Caki2 (cell line): ENCODE measurements around the gene MICAL3. TPM values are rescaled to one million over a fixed set of nuclear protein-coding genes. Genes with fewer than 3 reads are reported as not detected.
A peak's percentile ranks its signal among the peaks of the same experiment; 100 is the strongest.

ENCODE experiments used
- DNase-seq: peaks from one replicate; pipeline ENCODE4 v3.0.0-alpha.2; 2015; ENCODE audit warnings: low read depth
- in situ Hi-C: cut with HindIII; loops from 2 replicates; pipeline ENCODE4 v1.10.0; 2016; ENCODE audit warnings: low sequenced_read_pairs, low pct_unique_long_range_greater_than_20kb, mixed read lengths
- total RNA-seq: library from RNA; depleted of rRNA; stranded (reverse); fragments of >200 nt; shearing (Covaris generic); gene quantifications from 2 replicates; pipeline ENCODE4 v1.2.3, GENCODE V29; 2014; ENCODE audit warnings: low replicate concordance

The MICAL3 gene
- total RNA-seq, 1 experiment from 2014 or later: 14.5 TPM

DNA sequence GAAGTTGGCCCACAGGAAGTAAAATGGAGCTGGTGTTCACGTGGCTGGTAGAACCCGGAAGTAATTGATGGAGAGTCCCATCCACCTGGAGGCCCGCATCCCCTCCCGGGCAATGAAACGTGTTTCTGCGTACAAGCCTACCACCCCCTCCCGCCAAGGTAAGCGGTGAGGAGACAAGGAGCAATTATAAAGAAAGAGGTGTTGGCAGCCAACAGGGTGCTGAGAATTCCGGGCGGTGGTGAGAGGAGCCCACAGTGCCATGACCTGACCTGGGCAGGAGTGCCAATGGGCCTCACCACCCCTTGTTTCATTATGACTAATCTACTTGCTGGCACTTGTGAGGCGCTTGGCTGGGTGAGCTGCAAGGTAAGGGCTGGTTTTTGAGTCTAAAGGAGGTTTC is 166.3 kb downstream of the MICAL3 start:
- in situ Hi-C loops: no loop called here
- DNase-seq: no peak

- in situ Hi-C loops: no loop called here
- no peak for DNase-seq
Measured at GRCh38 chr22:17855572-17856290, 168.6 kb downstream of the MICAL3 start.

DNA sequence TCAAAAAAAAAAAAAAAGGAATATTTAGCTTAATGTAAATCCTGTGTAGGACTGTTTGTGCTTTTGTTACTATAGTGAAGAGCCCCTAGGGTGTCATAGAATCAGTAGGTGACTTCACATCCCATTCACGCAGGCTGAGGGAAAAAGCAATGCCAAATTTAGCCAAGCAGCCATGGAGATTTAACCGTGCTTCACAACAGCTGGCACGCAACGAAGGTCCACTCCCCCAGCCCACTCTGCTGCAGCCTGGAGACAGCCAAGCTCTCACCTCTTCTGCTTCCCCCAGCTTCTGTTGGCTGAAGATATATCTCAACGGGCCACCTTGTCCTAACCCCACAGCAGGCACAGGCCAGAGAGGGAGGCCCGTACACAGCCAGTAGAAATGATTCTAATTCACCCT is 171.3 kb downstream of the MICAL3 start:
- DNase-seq: no peak
- in situ Hi-C loops: no loop called here

DNA sequence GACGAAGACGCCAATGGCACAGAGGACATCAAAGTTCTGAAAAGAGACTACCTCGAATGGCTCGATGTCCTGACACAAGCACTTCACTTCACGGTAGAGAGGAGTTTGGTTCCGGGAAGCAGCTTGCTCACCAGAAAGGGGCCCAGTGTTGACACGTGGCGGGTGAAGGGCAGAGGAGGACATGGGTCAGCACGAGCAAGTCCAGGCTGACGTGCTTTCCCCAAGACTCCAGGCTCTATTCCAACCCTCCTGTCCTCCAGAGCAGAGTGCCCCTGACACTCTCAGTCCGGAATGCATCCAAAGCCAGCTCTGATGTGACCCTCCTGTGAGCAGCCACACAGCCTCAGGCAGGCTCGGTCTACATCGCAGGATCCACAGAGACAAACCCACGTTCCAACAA is 172.6 kb downstream of the MICAL3 start:
- DNase-seq: no peak
- in situ Hi-C loops: no loop called here

DNA sequence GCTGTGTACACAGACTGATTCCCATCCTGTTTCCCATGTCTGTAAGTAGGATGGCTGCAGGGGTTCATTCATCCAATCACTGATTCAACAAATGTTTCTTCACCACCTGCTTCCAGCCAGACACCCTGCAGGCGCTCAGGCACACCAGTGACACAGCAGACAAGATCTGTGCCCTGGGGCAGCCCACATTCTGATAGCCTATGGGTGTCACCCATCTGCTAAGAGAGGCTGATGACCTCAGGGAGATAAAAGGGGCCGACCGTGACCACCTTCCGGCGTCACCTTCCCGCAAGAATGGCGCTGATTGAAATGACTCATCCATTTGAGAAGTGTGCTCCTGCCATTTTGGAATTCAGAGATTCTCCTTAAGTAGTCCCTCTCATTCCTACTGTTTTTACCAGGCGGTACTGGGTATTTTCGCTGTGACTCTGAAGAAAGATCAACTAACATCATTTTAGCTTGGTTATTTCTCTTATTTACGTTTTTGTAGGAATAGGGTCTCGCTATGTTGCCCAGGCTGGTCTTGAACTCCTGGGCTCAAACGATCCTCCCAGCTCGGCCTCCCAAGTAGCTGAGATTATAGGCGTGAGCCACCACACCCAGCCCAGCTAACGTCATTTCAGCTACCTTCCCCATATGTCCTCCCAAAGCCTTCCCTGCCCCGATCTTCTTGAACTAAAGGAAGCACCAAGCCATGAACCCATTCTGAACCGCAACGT is 176.8 kb downstream of the MICAL3 start:
- in situ Hi-C loops: no loop called here
- DNase-seq: peak; percentile 69

- in situ Hi-C loops: no loop called here
Measured at GRCh38 chr22:17846326-17846992, 177.9 kb downstream of the MICAL3 start.

DNA sequence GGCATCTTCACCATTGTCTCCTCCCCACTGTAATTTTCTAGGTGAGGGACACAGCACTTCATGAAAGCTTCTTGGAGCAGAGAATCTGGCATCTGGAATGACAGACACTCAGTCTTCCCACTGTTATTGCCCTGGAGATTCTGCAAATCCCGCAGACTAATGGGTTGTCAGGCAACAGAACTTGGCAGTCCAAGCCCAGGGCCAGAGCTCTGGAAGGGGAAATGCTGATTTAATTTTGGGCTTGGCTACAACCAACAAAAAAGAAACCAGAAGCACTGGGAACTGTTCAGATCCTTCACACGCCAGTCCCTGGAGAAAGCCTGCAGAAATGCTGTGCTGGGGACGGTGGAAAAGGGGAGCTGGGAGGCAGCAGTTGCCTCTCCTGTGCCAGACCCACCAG is 178.6 kb downstream of the MICAL3 start:
- no peak for DNase-seq
- in situ Hi-C loops: no loop called here

More at GRCh38 chr22:17846326-17846992, 177.9 kb downstream of the MICAL3 start:
- peak; percentile 23 for DNase-seq

- DNase-seq: no peak
- in situ Hi-C loops: no loop called here
Measured at GRCh38 chr22:17845327-17845726, 179.0 kb downstream of the MICAL3 start.

- in situ Hi-C loops: no loop called here
Measured at GRCh38 chr22:17844150-17844549, 180.2 kb downstream of the MICAL3 start.

GRCh38 chr22:17842386-17842785 is 182.0 kb downstream of the MICAL3 start:
- in situ Hi-C loops: no loop called here
- no peak for DNase-seq

More at GRCh38 chr22:17844150-17844549, 180.2 kb downstream of the MICAL3 start:
- no peak for DNase-seq

GRCh38 chr22:17841836-17842235 is 182.5 kb downstream of the MICAL3 start:
- no peak for DNase-seq
- in situ Hi-C loops: no loop called here

DNA sequence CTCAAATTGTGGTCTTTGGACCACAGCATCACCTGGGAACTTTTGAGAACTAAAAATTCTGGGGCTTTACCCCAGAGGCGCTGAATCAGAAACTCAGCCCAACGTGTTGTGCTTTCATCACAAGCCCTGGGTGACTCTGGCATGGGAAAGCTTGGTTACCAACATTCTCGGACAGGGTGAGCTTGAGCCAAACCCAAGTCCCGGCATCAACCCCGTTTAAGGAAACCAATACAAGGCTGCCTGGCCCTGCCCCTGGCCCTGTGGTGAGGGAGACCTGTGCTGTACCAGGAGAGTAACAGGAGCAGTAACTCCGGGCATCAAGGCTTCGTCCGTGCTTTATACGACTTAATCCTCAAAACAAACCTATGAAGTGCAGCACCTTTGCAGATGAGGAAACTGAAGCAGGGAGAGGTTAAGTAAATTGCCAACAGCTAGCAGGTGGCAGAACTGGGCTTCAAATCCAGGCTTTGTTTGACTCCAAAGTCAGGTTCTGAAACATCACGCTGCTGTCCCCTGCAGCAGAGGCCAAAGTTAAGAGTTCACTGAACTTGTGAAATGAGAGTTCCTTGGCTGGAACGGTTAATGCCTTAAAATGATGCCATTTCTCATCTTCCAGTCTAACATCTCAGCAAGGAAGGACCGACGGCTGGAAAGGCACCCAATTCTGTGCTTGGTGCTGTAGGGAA is 186.0 kb downstream of the MICAL3 start:
- DNase-seq: no peak
- in situ Hi-C loops: no loop called here

GRCh38 chr22:17836992-17837742 is 187.2 kb downstream of the MICAL3 start:
- in situ Hi-C loops: no loop called here
- peak; percentile 75 for DNase-seq

- no peak for DNase-seq
- in situ Hi-C loops: no loop called here
Measured at GRCh38 chr22:17835256-17835655, 189.1 kb downstream of the MICAL3 start.

- in situ Hi-C loops: no loop called here
- DNase-seq: no peak
Measured at GRCh38 chr22:17833489-17833888, 190.9 kb downstream of the MICAL3 start.

DNA sequence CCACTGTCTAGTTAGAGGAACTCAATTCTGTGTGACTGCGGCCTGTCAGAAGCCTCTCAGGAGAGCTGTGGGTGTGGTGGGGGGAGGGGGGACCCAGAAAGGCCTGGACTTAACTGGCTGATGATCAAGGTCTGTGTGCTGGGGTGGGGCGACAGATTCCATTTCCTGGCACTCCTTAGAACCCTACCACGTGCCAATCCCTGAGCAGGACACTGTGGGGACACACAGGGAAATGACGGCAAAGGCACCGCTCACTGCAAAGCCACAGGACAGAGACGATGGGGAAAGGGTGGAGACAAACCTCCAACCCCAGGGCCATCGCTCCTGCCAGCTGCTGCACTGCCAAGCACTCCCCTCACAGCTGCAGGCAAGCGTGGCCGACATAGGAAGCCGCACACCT is 191.7 kb downstream of the MICAL3 start:
- in situ Hi-C loops: no loop called here

DNA sequence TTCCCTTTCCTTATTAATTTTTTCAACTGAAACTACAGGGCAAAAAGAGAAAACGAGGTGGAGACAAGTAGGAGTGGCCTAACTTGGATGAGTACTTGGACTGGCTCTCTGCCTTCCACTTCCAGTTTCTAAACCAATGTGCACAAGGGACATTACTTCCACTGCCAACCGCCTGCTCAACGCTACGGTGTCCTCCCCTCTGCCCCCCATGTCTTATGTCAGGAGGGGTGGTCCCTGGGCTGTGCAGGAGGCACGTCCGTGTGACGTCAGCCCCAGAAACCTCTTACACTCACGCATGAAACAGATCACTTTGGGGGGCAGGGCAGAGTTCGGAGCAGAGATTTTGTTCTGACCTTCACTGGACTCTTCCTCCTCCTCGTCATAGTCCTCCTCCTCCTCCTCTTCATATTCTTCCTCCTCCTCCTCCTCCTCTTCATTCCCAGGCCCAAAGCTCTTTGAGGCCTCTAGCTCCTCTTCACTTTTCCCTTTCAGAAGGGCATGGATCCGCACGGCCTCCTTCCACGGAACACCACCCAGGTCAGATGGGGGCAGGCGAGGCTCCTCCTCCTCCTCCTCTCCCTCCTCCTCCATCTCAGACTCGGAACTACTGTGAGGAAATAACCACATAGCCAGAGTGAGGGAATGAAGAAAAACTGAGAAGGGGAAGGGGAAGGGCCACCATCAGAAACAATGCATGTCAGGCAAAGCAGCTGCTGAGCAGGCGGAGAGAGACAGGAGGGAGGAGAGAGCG is 192.7 kb downstream of the MICAL3 start:
- no peak for DNase-seq
- in situ Hi-C loops: no loop called here

More for the DNA sequence above, 191.7 kb downstream of the MICAL3 start:
- DNase-seq: no peak
